Measurements from ENCODE around the gene CAMK2B.

The CAMK2B gene

GRCh38 chr7:44235066-44235465 lies 90.3 kb downstream of the CAMK2B start:
- DNase-seq (ENCODE audit: insufficient read length, low spot score) (no peak), FAIRE-seq (no peak)

GRCh38 chr7:44232901-44233715 lies 92.3 kb downstream of the CAMK2B start:
- DNase-seq (ENCODE audit: insufficient read length, low spot score) (no peak), FAIRE-seq (no peak)

- DNase-seq (ENCODE audit: insufficient read length, low spot score) (no peak), FAIRE-seq (no peak)
These were observed 93.0 kb downstream of the CAMK2B start for GRCh38 chr7:44232396-44232795.

- no peak for DNase-seq (ENCODE audit: insufficient read length, low spot score)
- no peak for FAIRE-seq
These were observed 94.3 kb downstream of the CAMK2B start for GRCh38 chr7:44231088-44231487.

- FAIRE-seq (no peak), DNase-seq (ENCODE audit: insufficient read length, low spot score) (no peak)
These were observed 95.1 kb downstream of the CAMK2B start for GRCh38 chr7:44230286-44230685.

- FAIRE-seq = no peak
- no peak for DNase-seq (ENCODE audit: insufficient read length, low spot score)
These were observed 95.8 kb downstream of the CAMK2B start for GRCh38 chr7:44229546-44230105.

- no peak for DNase-seq (ENCODE audit: insufficient read length, low spot score)
- FAIRE-seq = no peak
These were observed 96.6 kb downstream of the CAMK2B start for GRCh38 chr7:44228571-44229350.

GRCh38 chr7:44227911-44228310 lies 97.5 kb downstream of the CAMK2B start:
- no peak for FAIRE-seq
- no peak for DNase-seq (ENCODE audit: insufficient read length, low spot score)

- no peak for DNase-seq (ENCODE audit: insufficient read length, low spot score)
- FAIRE-seq = no peak
These were observed 99.0 kb downstream of the CAMK2B start for GRCh38 chr7:44226396-44226753.

- no peak for FAIRE-seq
- DNase-seq (ENCODE audit: insufficient read length, low spot score) = no peak
These were observed 99.6 kb downstream of the CAMK2B start for GRCh38 chr7:44225566-44226395.

- no peak for DNase-seq (ENCODE audit: insufficient read length, low spot score)
- no peak for FAIRE-seq
These were observed 100.3 kb downstream of the CAMK2B start for GRCh38 chr7:44224974-44225565.

GRCh38 chr7:44224080-44224973 lies 101.1 kb downstream of the CAMK2B start:
- DNase-seq (ENCODE audit: insufficient read length, low spot score) = no peak
- FAIRE-seq = no peak

GRCh38 chr7:44223362-44224079 lies 101.9 kb downstream of the CAMK2B start:
- DNase-seq (ENCODE audit: insufficient read length, low spot score) (no peak), FAIRE-seq (no peak)

GRCh38 chr7:44222776-44223261 lies 102.6 kb downstream of the CAMK2B start:
- FAIRE-seq (no peak), DNase-seq (ENCODE audit: insufficient read length, low spot score) (no peak)

- no peak for FAIRE-seq
- no peak for DNase-seq (ENCODE audit: insufficient read length, low spot score)
These were observed 103.3 kb downstream of the CAMK2B start for GRCh38 chr7:44222074-44222473.

- no peak for DNase-seq (ENCODE audit: insufficient read length, low spot score)
- no peak for FAIRE-seq
These were observed 104.1 kb downstream of the CAMK2B start for GRCh38 chr7:44221231-44221791.

GRCh38 chr7:44220358-44221112 lies 104.9 kb downstream of the CAMK2B start:
- DNase-seq (ENCODE audit: insufficient read length, low spot score) (no peak), FAIRE-seq (no peak)

GRCh38 chr7:44220046-44220357 lies 105.4 kb downstream of the CAMK2B start:
- FAIRE-seq (no peak), DNase-seq (ENCODE audit: insufficient read length, low spot score) (no peak)

All from GM19239 (cell line).